ENCODE data around the gene SMIM45.

SMIM45 gene

GRCh38 chr22:41968601-41969000 lies 16.7 kb downstream of the SMIM45 start:
- DNase-seq (ENCODE audit: low spot score), result no peak

- DNase-seq (ENCODE audit: low spot score), result peak; percentile 54
These were observed 17.2 kb downstream of the SMIM45 start, which contains the start of gene SEPTIN3 for GRCh38 chr22:41969110-41969646. Gene SEPTIN3, plus strand, starts transcription at chr22:41969443. Its CDS starts 2,050 bp downstream, at chr22:41971493.

GRCh38 chr22:41970601-41971000 lies 18.7 kb downstream of the SMIM45 start:
- DNase-seq (ENCODE audit: low spot score), result no peak

- no peak for DNase-seq (ENCODE audit: low spot score)
These were observed 19.5 kb downstream of the SMIM45 start for GRCh38 chr22:41971431-41971830.

GRCh38 chr22:41974691-41975290 lies 22.8 kb downstream of the SMIM45 start:
- no peak for DNase-seq (ENCODE audit: low spot score)

- DNase-seq (ENCODE audit: low spot score), result no peak
These were observed 23.5 kb downstream of the SMIM45 start for GRCh38 chr22:41975299-41976069.

- no peak for DNase-seq (ENCODE audit: low spot score)
These were observed 24.3 kb downstream of the SMIM45 start for GRCh38 chr22:41976070-41976901.

GRCh38 chr22:41976961-41977566 lies 25.1 kb downstream of the SMIM45 start:
- no peak for DNase-seq (ENCODE audit: low spot score)

GRCh38 chr22:41978732-41979131 lies 26.8 kb downstream of the SMIM45 start:
- no peak for DNase-seq (ENCODE audit: low spot score)

- no peak for DNase-seq (ENCODE audit: low spot score)
These were observed 27.7 kb downstream of the SMIM45 start for GRCh38 chr22:41979423-41980250.

- no peak for DNase-seq (ENCODE audit: low spot score)
These were observed 30.9 kb downstream of the SMIM45 start for GRCh38 chr22:41982865-41983264.

GRCh38 chr22:41983513-41984405 lies 31.8 kb downstream of the SMIM45 start:
- DNase-seq (ENCODE audit: low spot score), result no peak

- no peak for DNase-seq (ENCODE audit: low spot score)
These were observed 35.3 kb downstream of the SMIM45 start for GRCh38 chr22:41987276-41987675.

- DNase-seq (ENCODE audit: low spot score), result no peak
These were observed 37.3 kb downstream of the SMIM45 start for GRCh38 chr22:41989246-41989645.

GRCh38 chr22:41991111-41991510 lies 39.2 kb downstream of the SMIM45 start:
- DNase-seq (ENCODE audit: low spot score), result no peak

- DNase-seq (ENCODE audit: low spot score), result no peak
These were observed 40.5 kb downstream of the SMIM45 start for GRCh38 chr22:41992496-41992895.

- DNase-seq (ENCODE audit: low spot score), result no peak
These were observed 43.3 kb downstream of the SMIM45 start for GRCh38 chr22:41995211-41995610.

GRCh38 chr22:41996826-41997225 lies 44.9 kb downstream of the SMIM45 start:
- no peak for DNase-seq (ENCODE audit: low spot score)

All from SK-N-DZ (cell line).